Trophoblast cell (in vitro differentiated cells and primary cell): ENCODE data around the gene POU2F2.
A peak's percentile ranks its signal among the peaks of the same experiment; 100 is the strongest.

Source experiments
- DNase-seq, 2 donors: peaks; one replicate each; pipeline ENCODE4 v3.0.0-alpha.2; 2016
- H2AFZ ChIP-seq: 2 replicates; pipeline ENCODE4 v1.6.1; 2013; ENCODE audit warnings: low read length, moderate library complexity, mild to moderate bottlenecking; ENCODE audit not compliant: insufficient read depth, poor library complexity
- H2AK5ac ChIP-seq: 2 replicates; pipeline ENCODE4 v1.6.1; 2013; ENCODE audit warnings: mild to moderate bottlenecking, low read length
- H2BK120ac ChIP-seq: 2 replicates; pipeline ENCODE4 v1.6.1; 2013; ENCODE audit warnings: low read length, mild to moderate bottlenecking, moderate library complexity; ENCODE audit not compliant: insufficient read depth, poor library complexity
- H2BK12ac ChIP-seq: 2 replicates; pipeline ENCODE4 v1.6.1; 2013; ENCODE audit warnings: mild to moderate bottlenecking, low read length, moderate library complexity
- H2BK5ac ChIP-seq: 2 replicates; pipeline ENCODE4 v1.6.1; 2013; ENCODE audit warnings: low read length, low read depth, moderate library complexity, mild to moderate bottlenecking; ENCODE audit not compliant: poor library complexity
- H3K14ac ChIP-seq: 2 replicates; pipeline ENCODE4 v1.6.1; 2013; ENCODE audit warnings: mild to moderate bottlenecking, low read length
- H3K18ac ChIP-seq: 2 replicates; pipeline ENCODE4 v1.6.1; 2013; ENCODE audit warnings: mild to moderate bottlenecking, low read length
- H3K23ac ChIP-seq: 2 replicates; pipeline ENCODE4 v1.6.1; 2013; ENCODE audit warnings: low read length
- H3K27ac ChIP-seq: 2 replicates; pipeline ENCODE4 v1.5.1; 2013; ENCODE audit warnings: low read depth, mild to moderate bottlenecking, inconsistent platforms, low read length, moderate library complexity
- H3K27me3 ChIP-seq: 2 replicates; pipeline ENCODE4 v1.6.1; 2013; ENCODE audit warnings: inconsistent platforms, mild to moderate bottlenecking, low read length, moderate library complexity; ENCODE audit not compliant: insufficient read depth
- H3K36me3 ChIP-seq, 2 experiments: 1 replicate in 1 of 2; 2 replicates in 1 of 2; pipeline ENCODE4 v1.6.1; 2013; ENCODE audit warnings: low read length in 2 of 2, mild to moderate bottlenecking in 2 of 2, moderate library complexity in 1 of 2; ENCODE audit not compliant: insufficient read depth in 2 of 2, control insufficient read depth in 1 of 2
- H3K4ac ChIP-seq: 2 replicates; pipeline ENCODE4 v1.6.1; 2013; ENCODE audit warnings: low read depth, mild to moderate bottlenecking, low read length, moderate library complexity
- H3K4me1 ChIP-seq, 2 experiments: 1 replicate in 1 of 2; 2 replicates in 1 of 2; pipeline ENCODE4 v1.6.1; 2013; ENCODE audit warnings: low read length in 2 of 2, mild to moderate bottlenecking in 2 of 2, moderate library complexity in 1 of 2; ENCODE audit not compliant: insufficient read depth in 2 of 2, control insufficient read depth in 1 of 2
- H3K4me2 ChIP-seq: 2 replicates; pipeline ENCODE4 v1.6.1; 2013; ENCODE audit warnings: inconsistent platforms, mild to moderate bottlenecking, low read length, moderate library complexity
- H3K4me3 ChIP-seq: 2 replicates; pipeline ENCODE4 v1.5.1; 2013; ENCODE audit warnings: mild to moderate bottlenecking, low read depth, low read length, inconsistent platforms
- H3K79me1 ChIP-seq: one replicate; pipeline ENCODE4 v1.6.1; 2013; ENCODE audit warnings: low read length
- H3K79me2 ChIP-seq: 2 replicates; pipeline ENCODE4 v1.6.1; 2013; ENCODE audit warnings: low read length, mild to moderate bottlenecking; ENCODE audit not compliant: control insufficient read depth, insufficient read depth, poor library complexity
- H3K9ac ChIP-seq: 2 replicates; pipeline ENCODE4 v1.6.1; 2013; ENCODE audit warnings: mild to moderate bottlenecking, low read length
- H3K9me3 ChIP-seq: 2 replicates; pipeline ENCODE4 v1.6.1; 2013; ENCODE audit warnings: low read depth, mild to moderate bottlenecking, control low read depth, inconsistent platforms, low read length; ENCODE audit not compliant: insufficient read depth
- H4K12ac ChIP-seq: 2 replicates; pipeline ENCODE4 v1.6.1; 2013; ENCODE audit warnings: low read depth, mild to moderate bottlenecking, low read length, moderate library complexity
- H4K8ac ChIP-seq: 2 replicates; pipeline ENCODE4 v1.6.1; 2013; ENCODE audit warnings: low read depth, mild to moderate bottlenecking, low read length, moderate library complexity
- H4K91ac ChIP-seq: one replicate; pipeline ENCODE4 v1.6.1; 2013; ENCODE audit warnings: low read depth, mild to moderate bottlenecking, low read length, moderate library complexity
- WGBS: extraction: QIAGEN DNeasy Blood & Tissue Kit; methylation state at CpG from one replicate; pipeline ENCODE4 v1.1.7; 2013; ENCODE audit warnings: missing lambda C conversion rate; ENCODE audit not compliant: insufficient read length, insufficient coverage; ENCODE audit errors: extremely low coverage; 5-methylcytosine and 5-hydroxymethylcytosine counted together

POU2F2 gene

DNA sequence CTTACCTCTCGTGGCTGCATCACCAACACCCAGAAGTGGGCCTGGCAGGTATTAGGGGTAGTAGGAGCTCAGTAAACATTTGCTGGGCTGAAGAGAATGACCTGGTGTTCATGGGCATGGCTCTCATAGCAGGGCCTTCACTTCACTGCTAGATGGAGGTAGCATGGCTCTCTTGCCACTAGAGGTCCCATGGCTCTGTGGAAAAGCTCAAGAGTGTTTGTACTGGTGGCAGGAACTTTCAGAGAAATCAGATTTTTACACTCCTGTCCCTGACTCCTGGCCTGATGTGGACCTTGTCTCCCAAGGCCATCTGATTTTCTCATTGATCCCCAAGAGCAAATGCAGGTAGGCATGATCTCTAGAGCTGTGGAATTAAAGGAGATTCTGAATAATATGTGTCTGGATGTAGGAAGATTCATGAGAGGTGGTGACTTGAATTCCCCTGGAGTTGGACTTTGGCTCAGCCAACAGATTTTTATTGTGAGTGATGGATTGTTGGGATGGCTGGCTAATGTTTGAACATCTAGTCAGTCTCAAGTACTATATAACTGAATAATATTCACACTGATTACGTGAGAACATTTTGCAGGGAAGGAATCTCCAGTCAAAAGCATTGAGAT is 50.6 kb downstream of the POU2F2 start:
- H3K23ac ChIP-seq, result no peak overlapping the region
- H2BK12ac ChIP-seq, result no peak overlapping the region
- H3K4me1 ChIP-seq, result peaks cover 3 to 11% of the 10 kb centered on the region in 2 experiments
- no peak overlapping the region for H3K27ac ChIP-seq
- peak in 1 of 2 donors; percentile 59 for DNase-seq
- no peak overlapping the region for H4K8ac ChIP-seq
- no peak overlapping the region for H3K14ac ChIP-seq
- peaks cover 7% of the 10 kb centered on the region for H3K79me2 ChIP-seq
- no peak overlapping the region for H3K4me2 ChIP-seq
- WGBS, result no CpG with 5 or more reads among the region's 2 CpGs
- H3K27me3 ChIP-seq, result no peaks in the 10 kb centered on the region
- H2AK5ac ChIP-seq, result no peak overlapping the region
- no peak overlapping the region for H3K9ac ChIP-seq
- no peaks in the 10 kb centered on the region for H3K79me1 ChIP-seq
- no peak overlapping the region for H3K18ac ChIP-seq
- H3K4me3 ChIP-seq, result no peak overlapping the region
- no peak overlapping the region for H4K12ac ChIP-seq
- no peak overlapping the region for H2BK5ac ChIP-seq
- H4K91ac ChIP-seq, result no peak overlapping the region
- peaks cover 3% of the 10 kb centered on the region for H3K9me3 ChIP-seq
- no peak overlapping the region for H2AFZ ChIP-seq
- H3K36me3 ChIP-seq, result peaks cover 33 to 42% of the 10 kb centered on the region in 2 experiments
- H2BK120ac ChIP-seq, result no peak overlapping the region
- no peak overlapping the region for H3K4ac ChIP-seq

DNA sequence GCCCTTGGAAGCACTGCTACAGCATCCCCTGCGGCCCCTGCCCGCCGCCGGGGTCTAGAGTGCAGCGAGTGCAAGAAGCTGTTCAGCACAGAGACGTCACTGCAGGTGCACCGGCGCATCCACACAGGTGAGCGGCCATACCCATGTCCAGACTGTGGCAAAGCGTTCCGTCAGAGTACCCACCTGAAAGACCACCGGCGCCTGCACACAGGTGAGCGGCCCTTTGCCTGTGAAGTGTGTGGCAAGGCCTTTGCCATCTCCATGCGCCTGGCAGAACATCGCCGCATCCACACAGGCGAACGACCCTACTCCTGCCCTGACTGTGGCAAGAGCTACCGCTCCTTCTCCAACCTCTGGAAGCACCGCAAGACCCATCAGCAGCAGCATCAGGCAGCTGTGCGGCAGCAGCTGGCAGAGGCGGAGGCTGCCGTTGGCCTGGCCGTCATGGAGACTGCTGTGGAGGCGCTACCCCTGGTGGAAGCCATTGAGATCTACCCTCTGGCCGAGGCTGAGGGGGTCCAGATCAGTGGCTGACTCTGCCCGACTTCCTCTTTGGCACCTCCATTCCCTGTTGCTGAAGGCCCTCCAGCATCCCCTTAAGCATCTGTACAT is 51.4 kb downstream of the POU2F2 start:
- H3K9me3 ChIP-seq, result peaks cover 3% of the 10 kb centered on the region
- H3K4me1 ChIP-seq, result peaks cover 3 to 11% of the 10 kb centered on the region in 2 experiments
- no peak overlapping the region for H3K23ac ChIP-seq
- H3K9ac ChIP-seq, result no peak overlapping the region
- H4K91ac ChIP-seq, result no peak overlapping the region
- no peak overlapping the region for H4K12ac ChIP-seq
- H3K4me3 ChIP-seq, result no peak overlapping the region
- H3K36me3 ChIP-seq, result peaks cover 33 to 42% of the 10 kb centered on the region in 2 experiments
- H2AK5ac ChIP-seq, result no peak overlapping the region
- no peak overlapping the region for H2BK120ac ChIP-seq
- no peak overlapping the region for H2AFZ ChIP-seq
- WGBS, result no CpG with 5 or more reads among the region's 28 CpGs
- no peak overlapping the region for H3K14ac ChIP-seq
- H3K27me3 ChIP-seq, result no peaks in the 10 kb centered on the region
- H2BK5ac ChIP-seq, result no peak overlapping the region
- no peak overlapping the region for H3K4ac ChIP-seq
- peaks cover 14% of the 10 kb centered on the region for H3K79me2 ChIP-seq
- DNase-seq, result no peak
- no peak overlapping the region for H3K18ac ChIP-seq
- H2BK12ac ChIP-seq, result no peak overlapping the region
- no peak overlapping the region for H3K4me2 ChIP-seq
- no peak overlapping the region for H3K27ac ChIP-seq
- no peak overlapping the region for H4K8ac ChIP-seq
- H3K79me1 ChIP-seq, result peaks cover 6% of the 10 kb centered on the region

DNA sequence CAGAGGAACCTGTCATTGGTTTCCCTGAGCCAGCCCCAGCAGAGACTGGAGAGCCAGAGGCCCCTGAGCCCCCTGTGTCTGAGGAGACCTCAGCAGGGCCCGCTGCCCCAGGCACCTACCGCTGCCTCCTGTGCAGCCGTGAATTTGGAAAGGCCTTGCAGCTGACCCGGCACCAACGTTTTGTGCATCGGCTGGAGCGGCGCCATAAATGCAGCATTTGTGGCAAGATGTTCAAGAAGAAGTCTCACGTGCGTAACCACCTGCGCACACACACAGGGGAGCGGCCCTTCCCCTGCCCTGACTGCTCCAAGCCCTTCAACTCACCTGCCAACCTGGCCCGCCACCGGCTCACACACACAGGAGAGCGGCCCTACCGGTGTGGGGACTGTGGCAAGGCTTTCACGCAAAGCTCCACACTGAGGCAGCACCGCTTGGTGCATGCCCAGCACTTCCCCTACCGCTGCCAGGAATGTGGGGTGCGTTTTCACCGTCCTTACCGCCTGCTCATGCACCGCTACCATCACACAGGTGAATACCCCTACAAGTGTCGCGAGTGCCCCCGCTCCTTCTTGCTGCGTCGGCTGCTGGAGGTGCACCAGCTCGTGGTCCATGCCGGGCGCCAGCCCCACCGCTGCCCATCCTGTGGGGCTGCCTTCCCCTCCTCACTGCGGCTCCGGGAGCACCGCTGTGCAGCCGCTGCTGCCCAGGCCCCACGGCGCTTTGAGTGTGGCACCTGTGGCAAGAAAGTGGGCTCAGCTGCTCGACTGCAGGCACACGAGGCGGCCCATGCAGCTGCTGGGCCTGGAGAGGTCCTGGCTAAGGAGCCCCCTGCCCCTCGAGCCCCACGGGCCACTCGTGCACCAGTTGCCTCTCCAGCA is 52.1 kb downstream of the POU2F2 start:
- Histone ChIP-seq H4K12ac (no peak overlapping the region), H4K91ac (no peak overlapping the region), H2AFZ (no peak overlapping the region), H3K14ac (no peak overlapping the region), H3K4me1 (peaks cover 4 to 13% of the 10 kb centered on the region in 2 experiments), H3K18ac (no peak overlapping the region), H3K4me2 (no peak overlapping the region), H3K27me3 (no peaks in the 10 kb centered on the region), H3K9ac (no peak overlapping the region), H2AK5ac (no peak overlapping the region), H2BK12ac (no peak overlapping the region), H3K23ac (no peak overlapping the region), H4K8ac (no peak overlapping the region), H2BK120ac (no peak overlapping the region), H2BK5ac (no peak overlapping the region), H3K79me1 (peaks cover 10% of the 10 kb centered on the region), H3K79me2 (peaks cover 17% of the 10 kb centered on the region), H3K9me3 (peaks cover 3% of the 10 kb centered on the region), H3K27ac (no peak overlapping the region), H3K4ac (no peak overlapping the region), H3K36me3 (peaks cover 33 to 42% of the 10 kb centered on the region in 2 experiments), H3K4me3 (peak overlapping the region; percentile 27)
- whole genome bisulfite sequencing, result no CpG with 5 or more reads among the region's 44 CpGs
- no peak for DNase-seq

DNA sequence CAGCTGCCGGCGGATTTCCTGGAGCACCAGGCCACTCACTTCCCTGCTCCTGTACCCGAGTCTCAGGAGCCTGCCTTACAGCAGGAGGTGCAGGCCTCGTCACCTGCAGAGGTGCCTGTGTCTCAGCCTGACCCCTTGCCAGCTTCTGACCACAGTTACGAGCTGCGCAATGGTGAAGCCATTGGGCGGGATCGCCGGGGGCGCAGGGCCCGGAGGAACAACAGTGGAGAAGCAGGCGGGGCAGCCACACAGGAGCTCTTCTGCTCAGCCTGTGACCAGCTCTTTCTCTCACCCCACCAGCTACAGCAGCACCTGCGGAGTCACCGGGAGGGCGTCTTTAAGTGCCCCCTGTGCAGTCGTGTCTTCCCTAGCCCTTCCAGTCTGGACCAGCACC is 53.0 kb downstream of the POU2F2 start:
- Histone ChIP-seq H3K18ac (no peak overlapping the region), H2AFZ (no peak overlapping the region), H3K9ac (no peak overlapping the region), H3K4ac (no peak overlapping the region), H3K79me1 (peaks cover 12% of the 10 kb centered on the region), H2BK120ac (no peak overlapping the region), H3K27me3 (no peaks in the 10 kb centered on the region), H4K8ac (no peak overlapping the region), H3K4me2 (no peak overlapping the region), H2BK12ac (no peak overlapping the region), H4K91ac (no peak overlapping the region), H2AK5ac (no peak overlapping the region), H3K4me1 (peaks cover 6 to 16% of the 10 kb centered on the region in 2 experiments), H4K12ac (no peak overlapping the region), H2BK5ac (no peak overlapping the region), H3K36me3 (peaks cover 33 to 42% of the 10 kb centered on the region in 2 experiments), H3K79me2 (peaks cover 17% of the 10 kb centered on the region), H3K23ac (no peak overlapping the region), H3K14ac (no peak overlapping the region), H3K27ac (no peak overlapping the region), H3K9me3 (peaks cover 3% of the 10 kb centered on the region), H3K4me3 (no peak overlapping the region)
- no CpG with 5 or more reads among the region's 16 CpGs for WGBS
- peak in 1 of 2 donors; percentile 6 for DNase-seq
